HG03457 (cell line): ENCODE measurements around the gene CDK5RAP1.

ENCODE experiments used
- ATAC-seq: cut with Tn5 transposase; IDR thresholded peaks from one replicate; pipeline ENCODE4 v1.9.1; 2021; ENCODE audit warnings: moderate number of reproducible peaks; ENCODE audit not compliant: unreplicated experiment

Gene CDK5RAP1

GRCh38 chr20:33387177-33387576, 14.1 kb downstream of the CDK5RAP1 start:
- ATAC-seq: no peak

- ATAC-seq: no peak
Observed at GRCh38 chr20:33386673-33387072, 14.6 kb downstream of the CDK5RAP1 start.

GRCh38 chr20:33377366-33377765, 24.0 kb downstream of the CDK5RAP1 start:
- no peak for ATAC-seq

GRCh38 chr20:33373735-33374605, 27.3 kb downstream of the CDK5RAP1 start:
- ATAC-seq: no peak

- no peak for ATAC-seq
Observed at GRCh38 chr20:33372993-33373441, 28.3 kb downstream of the CDK5RAP1 start.

GRCh38 chr20:33370291-33370690, 31.0 kb downstream of the CDK5RAP1 start:
- ATAC-seq: no peak

- ATAC-seq: no peak
Observed at GRCh38 chr20:33362898-33363297, 38.4 kb downstream of the CDK5RAP1 start.

GRCh38 chr20:33359399-33360261, 41.7 kb downstream of the CDK5RAP1 start:
- ATAC-seq: no peak

- no peak for ATAC-seq
Observed at GRCh38 chr20:33353013-33353402, 48.3 kb downstream of the CDK5RAP1 start.

- ATAC-seq: no peak
Observed at GRCh38 chr20:33352258-33353012, 48.9 kb downstream of the CDK5RAP1 start.

- no peak for ATAC-seq
Observed at GRCh38 chr20:33351696-33352095, 49.6 kb downstream of the CDK5RAP1 start.

GRCh38 chr20:33349493-33349892, 51.8 kb downstream of the CDK5RAP1 start:
- ATAC-seq: no peak

- ATAC-seq: no peak
Observed at GRCh38 chr20:33348136-33348937, 53.0 kb downstream of the CDK5RAP1 start.

GRCh38 chr20:33345342-33345741, 56.0 kb downstream of the CDK5RAP1 start:
- ATAC-seq: no peak

GRCh38 chr20:33343521-33343920, 57.8 kb downstream of the CDK5RAP1 start:
- ATAC-seq: no peak

GRCh38 chr20:33339515-33340058, 61.7 kb downstream of the CDK5RAP1 start:
- ATAC-seq: no peak

GRCh38 chr20:33338467-33339258, 62.7 kb downstream of the CDK5RAP1 start:
- ATAC-seq: no peak

GRCh38 chr20:33337531-33338165, 63.7 kb downstream of the CDK5RAP1 start:
- no peak for ATAC-seq

GRCh38 chr20:33337119-33337518, 64.2 kb downstream of the CDK5RAP1 start:
- no peak for ATAC-seq
